Measurements from ENCODE around the gene CHID1. TPM values are rescaled to one million over a fixed set of nuclear protein-coding genes. Genes with fewer than 3 reads are reported as not detected.

The CHID1 gene
- total and polyA plus RNA-seq, 3 donors from 2014 or later: 134 to 176 (median 146) TPM

DNA sequence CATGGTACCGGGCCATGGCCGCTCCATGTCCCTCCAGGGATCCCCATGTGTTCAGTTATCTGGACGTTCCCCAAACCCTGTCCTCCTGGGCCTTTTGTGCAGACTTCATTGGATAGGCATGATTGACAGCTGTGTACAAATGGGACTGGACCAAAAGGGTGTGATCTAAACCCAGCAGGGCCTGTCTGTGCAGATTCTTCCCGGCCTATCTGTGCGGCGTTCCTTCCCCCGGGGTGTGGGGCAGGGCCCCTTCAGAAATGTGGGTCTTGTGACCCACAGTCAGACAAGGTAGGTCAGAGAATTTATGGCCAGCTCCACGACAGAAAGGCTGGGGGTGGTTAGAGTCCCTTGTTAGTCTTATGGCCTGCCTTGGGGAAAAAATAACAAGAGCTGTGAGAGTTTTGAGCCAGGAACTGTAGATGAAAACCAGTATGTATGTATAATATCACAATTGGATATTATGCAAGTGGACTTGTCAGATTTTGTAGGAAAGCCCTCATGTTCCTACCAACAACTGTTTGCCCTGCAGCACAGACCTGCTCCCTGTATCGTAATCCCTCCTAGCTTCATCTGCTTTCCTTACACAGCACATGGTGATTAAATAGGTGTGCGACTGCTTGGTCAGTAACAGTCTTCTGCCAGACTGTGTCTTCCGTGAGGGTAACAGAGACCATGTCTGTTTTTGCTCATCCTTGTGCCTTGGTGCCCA lies 46.8 kb upstream of the CHID1 start:
- no peak for DNase-seq
- WGBS, 2 donors: 83 to 85% methylated on average over 11 of the region's 11 CpGs
- Histone ChIP-seq H3K36me3 (ENCODE audit: low read depth, missing control alignments) (no peaks in the 10 kb centered on the region), H3K27ac (no peak overlapping the region), H3K4me1 (peaks cover 6% of the 10 kb centered on the region), H3K9me3 (no peaks in the 10 kb centered on the region), H3K27me3 (no peaks in the 10 kb centered on the region), H3K4me3 (no peak overlapping the region)
- intact Hi-C loops (cut with DNase I; ENCODE audit: low total_unique reads): no loop called here
- no peak for TF ChIP-seq CTCF (IDR thresholded peaks at IDR 0.05)
- no peak for TF ChIP-seq POLR2A (IDR thresholded peaks at IDR 0.05)

- no peak overlapping the region for H3K4me3 ChIP-seq
- no peaks in the 10 kb centered on the region for H3K27me3 ChIP-seq
- H3K27ac ChIP-seq: no peak overlapping the region
- no peaks in the 10 kb centered on the region for H3K9me3 ChIP-seq
- intact Hi-C loops (cut with DNase I; ENCODE audit: low total_unique reads): no loop called here
- H3K4me1 ChIP-seq: peaks cover 6% of the 10 kb centered on the region
- H3K36me3 ChIP-seq (ENCODE audit: low read depth, missing control alignments): no peaks in the 10 kb centered on the region
- WGBS, 2 donors: 65% methylated on average over 12 to 15 of the region's 15 CpGs
- no peak for DNase-seq
- no peak for TF ChIP-seq CTCF (IDR thresholded peaks at IDR 0.05)
- no peak for TF ChIP-seq POLR2A (IDR thresholded peaks at IDR 0.05)
These were observed 44.8 kb upstream of the CHID1 start for GRCh38 chr11:955154-956063.

DNA sequence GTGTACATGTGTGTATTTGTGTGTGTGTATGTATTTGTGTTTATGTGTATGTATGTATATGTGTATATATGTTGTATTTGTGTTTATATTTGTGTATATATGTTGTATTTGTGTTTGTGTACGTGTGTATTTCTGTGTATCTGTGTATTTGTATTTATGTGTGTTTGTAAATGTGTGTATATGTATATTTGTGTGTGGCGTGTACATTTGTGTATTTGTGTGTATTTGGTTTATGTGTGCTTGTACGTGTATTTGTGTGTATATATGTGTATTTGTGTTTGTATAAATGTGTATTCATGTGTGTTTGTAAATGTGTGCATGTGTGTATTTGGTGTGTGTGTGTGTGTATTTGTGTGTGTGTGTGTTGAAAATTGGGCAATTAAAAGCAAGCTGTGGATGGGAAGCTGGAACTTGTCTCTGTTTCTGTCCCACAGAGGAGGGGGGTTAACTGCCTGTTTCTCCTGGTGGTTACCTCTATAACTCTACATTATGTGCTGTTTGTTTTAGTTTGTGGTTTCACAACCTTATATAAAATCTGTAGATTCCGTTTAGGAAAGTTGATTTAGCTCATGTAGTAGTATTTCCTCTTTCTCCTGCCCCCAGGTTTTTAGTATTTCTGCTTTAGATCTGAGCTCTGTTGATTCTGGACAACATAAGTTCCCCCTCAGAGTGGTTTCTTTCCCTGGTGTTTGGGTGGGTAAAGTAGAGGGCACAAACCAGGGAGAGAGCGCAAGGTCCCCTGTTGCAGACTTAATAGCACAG lies 44.0 kb upstream of the CHID1 start:
- 86 to 90% methylated on average over 5 of the region's 5 CpGs for WGBS, 2 donors
- no peaks in the 10 kb centered on the region for H3K9me3 ChIP-seq
- no peak for DNase-seq
- H3K4me3 ChIP-seq: no peak overlapping the region
- intact Hi-C loops (cut with DNase I; ENCODE audit: low total_unique reads): no loop called here
- H3K27ac ChIP-seq: no peak overlapping the region
- TF ChIP-seq POLR2A (IDR thresholded peaks at IDR 0.05) (no peak), CTCF (IDR thresholded peaks at IDR 0.05) (no peak)
- H3K4me1 ChIP-seq: peaks cover 6% of the 10 kb centered on the region
- H3K27me3 ChIP-seq: no peaks in the 10 kb centered on the region
- H3K36me3 ChIP-seq (ENCODE audit: low read depth, missing control alignments): no peaks in the 10 kb centered on the region

GRCh38 chr11:953512-953911 lies 42.9 kb upstream of the CHID1 start:
- no peak overlapping the region for H3K4me3 ChIP-seq
- no peaks in the 10 kb centered on the region for H3K36me3 ChIP-seq (ENCODE audit: low read depth, missing control alignments)
- peaks cover 6% of the 10 kb centered on the region for H3K4me1 ChIP-seq
- 84 to 92% methylated on average over 13 of the region's 13 CpGs for WGBS, 2 donors
- no peaks in the 10 kb centered on the region for H3K27me3 ChIP-seq
- no peak for TF ChIP-seq CTCF (IDR thresholded peaks at IDR 0.05)
- no peak for TF ChIP-seq POLR2A (IDR thresholded peaks at IDR 0.05)
- no peaks in the 10 kb centered on the region for H3K9me3 ChIP-seq
- H3K27ac ChIP-seq: no peak overlapping the region
- DNase-seq: no peak
- intact Hi-C loops (cut with DNase I; ENCODE audit: low total_unique reads): no loop called here
